Testis (tissue), 3 donors: ENCODE measurements around the gene GSC. TPM values are rescaled to one million over a fixed set of nuclear protein-coding genes. Genes with fewer than 3 reads are reported as not detected.

Experiments used
- DNase-seq: peaks from one replicate; pipeline ENCODE4 v3.0.0-alpha.2; 2019
- H3K27ac ChIP-seq, 2 donors: fragments of 200-600 bp; sonication (generic); one replicate each; pipeline ENCODE4 v1.5.1; 2019
- H3K27me3 ChIP-seq: fragments of 200-600 bp; sonication (generic); one replicate; pipeline ENCODE4 v1.5.1; 2019
- H3K36me3 ChIP-seq: fragments of 200-600 bp; sonication (generic); one replicate; pipeline ENCODE4 v1.5.1; 2017; ENCODE audit warnings: low read depth; ENCODE audit errors: missing control alignments
- H3K4me1 ChIP-seq: fragments of 200-600 bp; sonication (generic); one replicate; pipeline ENCODE4 v1.5.1; 2019
- H3K4me3 ChIP-seq, 2 donors: fragments of 200-600 bp; sonication (generic); one replicate each; pipeline ENCODE4 v1.5.1; 2017 to 2019
- H3K9me3 ChIP-seq: fragments of 200-600 bp; sonication (generic); one replicate; pipeline ENCODE4 v1.5.1; 2017
- POLR2A ChIP-seq: fragments of 450-650 bp; IDR thresholded peaks from one replicate; pipeline ENCODE4 v1.6.1; 2017; ENCODE audit warnings: antibody characterized with exemption, mild to moderate bottlenecking, moderate library complexity
- WGBS, 2 donors: methylation state at CpG; one replicate each; pipeline ENCODE4 v1.1.5; 2018; 5-methylcytosine and 5-hydroxymethylcytosine counted together
- intact Hi-C: fragments of 100-400 bp; cut with DNase I; formaldehyde crosslinking; loops from one replicate; pipeline ENCODE4 v1.15.1; 2023; ENCODE audit warnings: low total_unique reads
- polyA plus RNA-seq: library from polyadenylated mRNA; stranded (reverse); fragments of 350-450 nt; fragmentation: Illumina TruSeq; extraction: RNeasy Lipid Tissue Mini Kit (QIAGEN cat#74804); gene quantifications from one replicate; pipeline ENCODE4 v1.2.3, GENCODE V29; 2014; ENCODE audit warnings: low read depth, low replicate concordance; ENCODE audit not compliant: insufficient read depth
- total RNA-seq, 2 donors: library from RNA; depleted of rRNA; stranded (reverse); fragments of >200 nt; gene quantifications; one replicate each; pipeline ENCODE4 v1.2.3, GENCODE V29; 2016
- TF ChIP-seq, protein P1 (sequence below), 3 experiments: fragments of 450-650 bp in 2 of 3; fragments of 200-600 bp in 1 of 3; sonication (generic) in 1 of 3; IDR thresholded peaks; one replicate each; pipeline ENCODE4 v1.5.1; 2016 to 2019; ENCODE audit warnings: antibody characterized with exemption in 3 of 3, mild to moderate bottlenecking in 2 of 3, moderate library complexity in 1 of 3

GSC gene
- total and polyA plus RNA-seq, 3 donors from 2014 or later: 0.51 to 2.0 (median 2.0) TPM

DNA sequence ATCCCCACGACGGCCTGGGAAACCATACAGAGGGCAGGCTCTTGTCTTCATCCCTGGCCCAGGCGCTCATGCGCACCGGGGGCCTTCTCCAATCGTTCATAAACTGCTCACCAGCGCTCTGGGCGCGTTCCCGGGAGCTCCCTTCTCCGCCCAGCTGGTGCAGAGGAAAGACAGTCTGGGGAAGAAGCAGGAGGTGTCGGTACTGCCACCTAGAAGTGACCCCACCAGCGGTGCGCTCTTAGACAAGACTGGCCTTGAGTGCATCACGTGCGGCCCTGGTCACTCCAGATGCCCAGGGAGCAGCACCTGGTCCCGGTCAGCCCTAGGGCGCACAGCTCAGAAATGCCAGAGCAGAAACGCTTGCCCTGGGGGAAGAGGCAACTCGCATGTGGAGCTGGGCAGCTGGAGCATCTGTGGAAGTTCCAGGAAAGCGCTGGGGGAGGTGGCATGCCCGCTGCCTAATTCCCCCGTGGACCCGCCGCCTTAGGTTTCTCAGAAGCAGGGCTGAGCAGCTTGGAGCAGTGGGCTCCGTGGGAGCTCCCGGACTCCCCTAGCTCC, 2.5 kb downstream of the GSC start:
- Histone ChIP-seq H3K27ac (no peak overlapping the region), H3K4me1 (peaks cover 17% of the 10 kb centered on the region), H3K4me3 (no peak overlapping the region), H3K36me3 (no peaks in the 10 kb centered on the region), H3K27me3 (no peaks in the 10 kb centered on the region), H3K9me3 (no peaks in the 10 kb centered on the region)
- 6 to 27% methylated on average over 7 to 27 of the region's 27 CpGs for WGBS, 2 donors
- TF ChIP-seq, protein P1, sequence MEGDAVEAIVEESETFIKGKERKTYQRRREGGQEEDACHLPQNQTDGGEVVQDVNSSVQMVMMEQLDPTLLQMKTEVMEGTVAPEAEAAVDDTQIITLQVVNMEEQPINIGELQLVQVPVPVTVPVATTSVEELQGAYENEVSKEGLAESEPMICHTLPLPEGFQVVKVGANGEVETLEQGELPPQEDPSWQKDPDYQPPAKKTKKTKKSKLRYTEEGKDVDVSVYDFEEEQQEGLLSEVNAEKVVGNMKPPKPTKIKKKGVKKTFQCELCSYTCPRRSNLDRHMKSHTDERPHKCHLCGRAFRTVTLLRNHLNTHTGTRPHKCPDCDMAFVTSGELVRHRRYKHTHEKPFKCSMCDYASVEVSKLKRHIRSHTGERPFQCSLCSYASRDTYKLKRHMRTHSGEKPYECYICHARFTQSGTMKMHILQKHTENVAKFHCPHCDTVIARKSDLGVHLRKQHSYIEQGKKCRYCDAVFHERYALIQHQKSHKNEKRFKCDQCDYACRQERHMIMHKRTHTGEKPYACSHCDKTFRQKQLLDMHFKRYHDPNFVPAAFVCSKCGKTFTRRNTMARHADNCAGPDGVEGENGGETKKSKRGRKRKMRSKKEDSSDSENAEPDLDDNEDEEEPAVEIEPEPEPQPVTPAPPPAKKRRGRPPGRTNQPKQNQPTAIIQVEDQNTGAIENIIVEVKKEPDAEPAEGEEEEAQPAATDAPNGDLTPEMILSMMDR (IDR thresholded peaks at IDR 0.05): no peak
- no peak for TF ChIP-seq POLR2A
- no peak for DNase-seq
- intact Hi-C loops: no loop called here

DNA sequence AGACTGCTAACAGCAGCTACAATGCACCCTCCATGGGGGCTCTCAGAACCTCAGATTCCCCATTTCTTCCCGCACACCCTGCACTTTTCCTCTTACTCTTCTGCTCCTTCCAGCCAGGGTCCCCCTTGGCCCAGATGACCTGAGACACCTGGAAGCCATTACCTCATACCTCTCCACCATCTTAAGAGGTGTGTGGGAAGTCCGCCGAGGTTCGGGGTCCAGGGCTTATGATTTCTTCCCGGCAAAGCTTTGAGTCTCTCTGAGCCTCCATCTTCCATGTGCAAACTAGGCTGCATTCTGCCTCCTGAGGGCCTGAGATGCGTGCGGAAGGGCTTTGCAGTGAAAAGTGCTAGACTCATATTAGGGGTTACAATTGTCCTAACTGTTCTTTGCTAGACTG, 5.3 kb downstream of the GSC start:
- intact Hi-C loops: no loop called here
- no peaks in the 10 kb centered on the region for H3K36me3 ChIP-seq
- no peak overlapping the region for H3K27ac ChIP-seq
- H3K9me3 ChIP-seq: no peaks in the 10 kb centered on the region
- no peak overlapping the region for H3K4me3 ChIP-seq
- TF ChIP-seq POLR2A: no peak
- TF ChIP-seq, protein P1 (IDR thresholded peaks at IDR 0.05): no peak
- H3K4me1 ChIP-seq: peaks cover 14% of the 10 kb centered on the region
- no peaks in the 10 kb centered on the region for H3K27me3 ChIP-seq
- no peak for DNase-seq
- WGBS, 2 donors: 73 to 83% methylated on average over 7 of the region's 7 CpGs

DNA sequence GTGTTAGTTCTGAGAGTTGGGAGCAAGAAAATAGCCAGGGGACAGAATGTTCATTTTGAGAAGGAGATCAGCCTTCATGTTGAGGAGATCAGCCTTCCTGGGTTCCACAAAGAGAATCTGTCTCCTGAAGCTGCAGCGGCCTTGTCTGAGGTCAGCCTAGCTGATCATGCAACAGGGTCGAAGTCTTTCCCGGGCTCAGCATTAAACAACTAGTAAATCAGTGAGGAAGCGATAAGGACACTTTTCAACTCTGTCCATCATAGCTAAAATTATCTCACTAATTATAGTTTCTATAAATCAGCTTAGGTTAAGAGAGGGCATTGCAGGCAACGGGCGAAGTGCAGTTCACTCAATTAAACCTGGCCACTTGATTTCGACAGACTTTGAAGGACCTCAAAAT, 7.5 kb downstream of the GSC start:
- no peak overlapping the region for H3K27ac ChIP-seq
- peaks cover 3% of the 10 kb centered on the region for H3K4me1 ChIP-seq
- H3K36me3 ChIP-seq: no peaks in the 10 kb centered on the region
- no peak overlapping the region for H3K4me3 ChIP-seq
- TF ChIP-seq POLR2A: no peak
- TF ChIP-seq, protein P1 (IDR thresholded peaks at IDR 0.05): no peak
- no peak for DNase-seq
- intact Hi-C loops: no loop called here
- no peaks in the 10 kb centered on the region for H3K27me3 ChIP-seq
- no peaks in the 10 kb centered on the region for H3K9me3 ChIP-seq
- 74 to 79% methylated on average over 7 of the region's 7 CpGs for WGBS, 2 donors

DNA sequence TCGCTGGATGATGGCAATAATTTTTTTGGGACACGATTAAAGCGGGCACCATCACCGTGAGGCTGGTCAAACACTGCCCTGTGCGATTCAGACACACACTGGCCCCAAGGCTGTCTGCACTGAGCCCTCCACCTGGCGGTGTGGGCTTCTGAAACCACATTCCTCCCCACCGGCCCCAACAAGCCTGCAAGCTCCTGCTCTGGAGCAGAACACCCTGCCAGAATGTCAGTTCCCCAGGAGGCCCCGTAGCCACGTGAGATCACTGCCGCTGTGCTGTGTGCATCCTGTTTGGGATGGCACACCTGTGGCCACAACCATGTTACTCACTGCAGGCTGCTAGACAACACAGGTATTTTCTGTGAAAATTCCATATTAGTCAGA, 7.9 kb downstream of the GSC start:
- H3K9me3 ChIP-seq: no peaks in the 10 kb centered on the region
- intact Hi-C loops: no loop called here
- no peak overlapping the region for H3K4me3 ChIP-seq
- H3K4me1 ChIP-seq: peaks cover 3% of the 10 kb centered on the region
- no peak for DNase-seq
- no peaks in the 10 kb centered on the region for H3K27me3 ChIP-seq
- TF ChIP-seq POLR2A: no peak
- TF ChIP-seq, protein P1 (IDR thresholded peaks at IDR 0.05): no peak
- 57 to 64% methylated on average over 8 to 10 of the region's 10 CpGs for WGBS, 2 donors
- H3K27ac ChIP-seq: no peak overlapping the region
- no peaks in the 10 kb centered on the region for H3K36me3 ChIP-seq

DNA sequence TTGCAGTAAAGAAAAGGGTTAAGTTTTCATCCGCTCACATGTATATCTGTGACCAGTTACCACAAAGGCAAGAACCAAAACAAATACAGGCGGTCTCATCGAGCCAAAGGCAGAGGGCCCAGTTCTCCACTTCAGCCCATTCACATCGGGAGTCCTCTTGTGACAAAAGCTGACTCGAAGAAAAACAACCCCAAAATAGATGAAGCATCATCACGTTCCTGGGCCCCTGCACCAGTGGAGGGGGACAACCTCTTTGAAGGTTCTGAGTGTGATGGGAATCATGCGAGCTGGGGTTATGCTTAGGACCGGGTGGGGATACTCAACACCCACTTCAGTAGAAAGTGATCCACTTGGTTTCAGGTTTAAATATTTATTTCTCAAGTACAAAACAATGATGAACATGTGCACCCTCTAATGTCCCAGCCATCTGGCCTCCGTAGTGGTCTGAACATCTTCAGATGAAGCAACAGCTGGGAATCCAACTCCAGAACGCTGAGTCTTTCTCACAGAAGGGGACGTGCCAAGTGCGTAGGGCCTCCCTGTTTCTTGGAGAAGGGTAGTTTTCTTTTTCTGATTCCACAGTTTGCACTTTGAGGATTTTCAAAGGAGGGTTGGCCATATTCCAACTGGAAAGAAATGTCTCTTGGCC, 8.4 kb downstream of the GSC start:
- WGBS, 2 donors: 54 to 64% methylated on average over 12 of the region's 12 CpGs
- Histone ChIP-seq H3K27ac (no peak overlapping the region), H3K27me3 (no peaks in the 10 kb centered on the region), H3K4me3 (no peak overlapping the region), H3K4me1 (peaks cover 3% of the 10 kb centered on the region), H3K36me3 (no peaks in the 10 kb centered on the region), H3K9me3 (no peaks in the 10 kb centered on the region)
- peak; percentile 51 for DNase-seq
- intact Hi-C loops: no loop called here
- TF ChIP-seq, protein P1 (IDR thresholded peaks at IDR 0.05): no peak
- no peak for TF ChIP-seq POLR2A
